SW 1271 (cell line): Measurements from ENCODE around the gene GNL1.

Experiments
- DNase-seq, 2 experiments: peaks; one replicate each; lab custom pipeline; 2025; lab: John Stamatoyannopoulos, UW

Gene GNL1, protein sequence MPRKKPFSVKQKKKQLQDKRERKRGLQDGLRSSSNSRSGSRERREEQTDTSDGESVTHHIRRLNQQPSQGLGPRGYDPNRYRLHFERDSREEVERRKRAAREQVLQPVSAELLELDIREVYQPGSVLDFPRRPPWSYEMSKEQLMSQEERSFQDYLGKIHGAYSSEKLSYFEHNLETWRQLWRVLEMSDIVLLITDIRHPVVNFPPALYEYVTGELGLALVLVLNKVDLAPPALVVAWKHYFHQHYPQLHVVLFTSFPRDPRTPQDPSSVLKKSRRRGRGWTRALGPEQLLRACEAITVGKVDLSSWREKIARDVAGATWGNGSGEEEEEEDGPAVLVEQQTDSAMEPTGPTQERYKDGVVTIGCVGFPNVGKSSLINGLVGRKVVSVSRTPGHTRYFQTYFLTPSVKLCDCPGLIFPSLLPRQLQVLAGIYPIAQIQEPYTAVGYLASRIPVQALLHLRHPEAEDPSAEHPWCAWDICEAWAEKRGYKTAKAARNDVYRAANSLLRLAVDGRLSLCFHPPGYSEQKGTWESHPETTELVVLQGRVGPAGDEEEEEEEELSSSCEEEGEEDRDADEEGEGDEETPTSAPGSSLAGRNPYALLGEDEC

DNA sequence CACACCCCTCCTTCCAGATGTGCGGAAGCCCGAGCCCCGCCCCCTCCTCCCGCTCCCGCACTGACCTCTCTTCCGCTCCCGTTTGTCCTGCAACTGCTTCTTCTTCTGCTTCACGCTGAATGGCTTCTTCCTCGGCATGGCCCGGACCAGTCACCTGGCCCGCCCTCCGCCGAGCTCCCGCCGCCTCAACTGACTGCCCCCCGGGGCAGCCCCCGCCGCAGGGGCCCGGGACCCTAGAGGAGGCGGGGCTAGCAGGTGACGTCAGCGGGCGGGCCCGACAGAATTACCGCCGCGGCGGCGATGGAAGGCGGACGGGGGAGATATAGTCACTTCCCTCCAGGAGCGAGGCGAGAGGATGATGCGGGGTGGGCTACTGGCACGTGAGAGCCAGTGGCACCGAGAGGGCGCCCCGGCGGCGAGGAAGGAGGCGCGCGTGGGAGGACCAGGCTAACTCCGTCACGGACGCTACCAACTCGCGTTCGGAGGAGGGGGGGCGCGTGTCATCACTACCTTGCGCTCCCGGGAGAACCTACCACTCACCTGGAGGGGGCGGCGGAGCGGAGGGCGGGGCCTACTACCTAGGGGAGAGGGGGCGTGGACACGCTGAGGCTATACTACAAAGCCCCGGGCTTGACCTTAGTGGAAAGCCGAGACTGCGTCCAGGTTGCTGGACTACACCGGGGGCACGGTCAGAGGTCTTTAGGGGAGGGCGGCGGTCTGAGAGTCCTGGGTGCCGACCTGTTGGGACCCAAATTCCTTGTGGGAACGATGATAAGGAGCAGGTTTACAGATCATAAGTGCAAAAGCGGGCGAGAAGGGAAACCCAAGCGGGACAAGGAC lies at the start of gene GNL1:
GNL1 (minus strand) TSS at position 424 of the 840 bp plus-strand sequence; CDS start at position 138, 286 bp downstream.
- peak; percentile 84 to 93 for DNase-seq

DNA sequence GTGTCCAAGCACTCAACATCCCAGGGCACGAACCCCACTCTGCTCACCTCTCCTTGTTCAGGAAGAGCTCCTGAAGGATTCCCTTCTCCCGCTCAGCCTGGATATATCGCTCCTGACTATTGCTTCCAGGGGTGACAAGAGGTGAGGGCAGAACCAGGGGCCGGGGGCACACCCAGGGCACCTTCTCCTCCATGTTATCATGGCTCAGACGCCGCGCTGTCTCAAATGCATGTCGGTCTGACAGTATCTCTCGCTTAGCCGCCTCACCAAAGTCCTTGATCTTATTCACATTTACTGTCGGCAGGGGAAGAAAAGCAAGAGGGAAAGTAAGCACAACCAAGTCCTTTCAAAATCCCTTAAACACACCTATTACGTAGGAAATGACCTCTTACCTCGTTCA lies 47.7 kb upstream of the GNL1 start:
- no peak for DNase-seq

DNA sequence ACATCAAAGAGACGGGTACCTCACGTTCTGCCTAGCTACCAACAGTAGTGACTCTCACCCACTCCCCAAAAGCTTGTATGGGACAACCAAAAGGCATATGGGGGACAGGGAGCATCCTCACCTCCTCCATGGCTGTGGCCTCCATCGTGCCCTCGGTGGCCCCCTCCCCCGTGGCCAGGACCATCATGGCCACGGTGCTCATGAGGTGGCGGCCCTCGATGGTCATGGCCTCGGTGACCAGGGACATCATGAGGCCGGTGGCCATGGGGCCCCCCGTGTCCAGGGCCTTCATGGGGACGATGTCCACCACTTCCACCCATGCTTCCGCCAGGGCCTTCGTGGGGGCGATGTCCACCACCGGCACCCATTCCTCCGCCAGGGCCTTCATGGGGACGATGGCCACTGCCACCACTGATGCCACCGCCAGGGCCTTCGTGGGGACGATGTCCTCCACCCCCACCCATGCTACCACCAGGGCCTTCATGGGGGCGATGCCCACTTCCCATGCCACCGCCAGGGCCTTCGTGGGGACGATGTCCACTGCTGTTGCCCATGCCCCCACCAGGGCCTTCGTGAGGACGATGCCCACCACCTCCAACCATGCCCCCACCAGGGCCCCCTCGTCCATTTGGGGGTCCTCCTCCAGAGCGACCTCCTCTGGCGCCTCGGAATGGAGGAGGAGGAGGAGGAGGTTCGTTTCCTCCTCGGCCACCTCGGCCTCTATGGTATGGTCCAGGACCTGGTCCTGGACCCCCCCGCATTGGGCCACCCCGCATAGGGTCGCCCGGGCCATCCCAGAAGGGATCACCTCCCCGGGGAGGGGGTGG lies 45.7 kb upstream of the GNL1 start:
- DNase-seq: no peak

- DNase-seq: no peak
These were observed 45.1 kb upstream of the GNL1 start for GRCh38 chr6:30601436-30601814.

DNA sequence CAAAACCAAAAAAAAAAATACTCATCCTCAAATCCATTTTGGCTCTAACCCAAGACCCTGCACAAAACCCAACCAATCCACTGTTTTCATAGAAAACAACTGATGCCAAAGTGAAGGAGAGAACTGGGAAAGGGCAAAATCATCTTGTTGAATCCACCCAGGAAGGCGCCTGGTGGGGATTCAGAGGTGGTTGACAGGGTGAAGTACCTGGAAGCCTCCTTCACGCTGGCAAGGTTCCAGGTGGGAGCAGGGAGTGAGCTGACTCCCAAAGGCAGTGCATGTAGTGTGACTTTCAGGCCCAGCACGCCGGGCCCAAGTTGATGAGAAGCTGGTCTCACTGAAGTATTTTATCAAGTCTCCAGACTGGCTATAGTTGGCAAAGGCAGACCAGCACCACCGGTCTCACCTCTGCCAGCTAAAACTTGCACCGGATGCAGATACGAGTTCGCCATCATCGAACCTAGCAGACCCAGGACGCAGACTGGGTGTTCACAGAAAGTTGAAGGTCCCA lies 44.2 kb upstream of the GNL1 start:
- DNase-seq: no peak

DNA sequence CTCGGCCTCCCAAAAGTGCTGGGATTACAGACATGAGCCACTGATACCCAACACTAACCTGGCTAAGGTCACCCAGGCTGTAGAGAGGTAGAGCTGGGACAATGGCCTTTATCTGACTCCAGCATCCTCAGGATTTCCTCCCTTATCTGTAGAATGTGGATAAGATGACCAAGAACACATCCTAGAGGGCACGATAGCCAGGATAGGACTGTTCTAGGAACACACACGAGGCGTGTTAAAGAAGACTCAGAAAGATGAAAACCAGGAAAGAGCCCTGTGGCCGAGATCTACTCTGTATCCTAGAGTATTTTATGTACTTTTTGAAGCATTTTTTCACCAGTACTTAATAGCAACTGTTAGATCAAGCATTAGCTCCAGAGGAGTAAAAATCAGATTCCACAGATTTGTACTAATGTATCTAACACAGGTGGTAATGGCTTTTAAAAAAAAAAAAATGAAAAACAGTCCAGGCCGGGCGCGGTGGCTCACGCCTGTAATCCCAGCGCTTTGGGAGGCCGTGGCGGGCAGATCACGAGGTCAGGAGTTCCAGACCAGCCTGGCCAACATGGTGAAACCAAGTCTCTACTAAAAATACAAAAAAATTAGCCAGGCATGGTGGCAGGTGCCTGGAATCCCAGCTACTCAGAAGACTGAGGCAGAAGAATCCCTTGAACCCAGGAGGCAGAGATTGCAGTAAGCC lies 43.5 kb upstream of the GNL1 start:
- DNase-seq: peak in 1 of 2 experiments; percentile 20

- no peak for DNase-seq
These were observed 42.8 kb upstream of the GNL1 start for GRCh38 chr6:30598912-30599624.

- peak; percentile 30 to 70 for DNase-seq
These were observed 41.2 kb upstream of the GNL1 start for GRCh38 chr6:30597315-30598144.

DNA sequence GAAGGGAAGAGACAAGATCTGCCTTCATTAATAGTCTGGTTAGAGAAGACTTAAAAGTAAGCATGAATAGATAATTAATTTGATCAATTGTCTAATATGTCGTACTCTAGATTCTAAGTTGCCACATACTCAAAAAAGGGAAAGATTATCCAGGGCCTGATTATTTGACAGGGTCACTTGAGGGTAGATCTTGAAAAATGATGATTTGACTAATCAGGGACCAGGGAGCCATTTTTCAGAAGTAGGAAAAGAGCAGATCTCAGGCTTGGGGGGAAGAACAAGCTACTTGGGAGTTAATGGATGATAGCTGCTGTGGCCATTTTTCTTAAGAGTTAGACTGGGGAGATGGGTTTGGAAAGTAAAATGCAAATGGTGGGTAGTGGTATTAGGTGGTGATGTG lies 36.0 kb upstream of the GNL1 start:
- no peak for DNase-seq

DNA sequence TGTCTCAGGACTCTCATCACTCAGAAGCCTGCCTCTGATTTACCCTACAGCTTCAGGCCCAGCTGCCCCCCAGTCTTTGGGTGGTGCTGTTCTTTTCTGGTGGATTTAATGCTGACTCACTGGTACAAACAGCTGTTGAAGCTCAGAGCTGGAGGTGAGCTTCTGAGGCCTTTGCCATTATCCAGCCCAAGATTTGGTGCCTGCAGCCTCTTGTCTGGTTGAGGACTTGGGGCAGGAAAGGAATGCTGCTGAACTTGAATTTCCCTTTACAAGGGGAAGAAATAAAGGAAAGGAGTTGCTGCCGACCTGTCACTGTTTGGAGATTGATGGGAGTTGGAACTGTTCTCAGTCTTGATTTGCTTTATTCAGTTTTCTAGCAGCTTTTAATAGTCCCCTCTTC lies 34.7 kb upstream of the GNL1 start:
- DNase-seq: no peak

DNA sequence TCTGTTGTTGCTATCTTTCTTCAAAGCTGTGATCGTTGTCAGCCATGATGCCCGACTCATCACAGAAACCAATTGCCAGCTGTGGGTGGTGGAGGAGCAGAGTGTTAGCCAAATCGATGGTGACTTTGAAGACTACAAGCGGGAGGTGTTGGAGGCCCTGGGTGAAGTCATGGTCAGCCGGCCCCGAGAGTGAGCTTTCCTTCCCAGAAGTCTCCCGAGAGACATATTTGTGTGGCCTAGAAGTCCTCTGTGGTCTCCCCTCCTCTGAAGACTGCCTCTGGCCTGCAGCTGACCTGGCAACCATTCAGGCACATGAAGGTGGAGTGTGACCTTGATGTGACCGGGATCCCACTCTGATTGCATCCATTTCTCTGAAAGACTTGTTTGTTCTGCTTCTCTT lies 34.2 kb upstream of the GNL1 start:
- DNase-seq: no peak

- no peak for DNase-seq
These were observed 33.6 kb upstream of the GNL1 start for GRCh38 chr6:30589754-30590358.

- no peak for DNase-seq
These were observed 27.6 kb upstream of the GNL1 start for GRCh38 chr6:30583921-30584320.

GRCh38 chr6:30578051-30578450 lies 21.8 kb upstream of the GNL1 start:
- no peak for DNase-seq

DNA sequence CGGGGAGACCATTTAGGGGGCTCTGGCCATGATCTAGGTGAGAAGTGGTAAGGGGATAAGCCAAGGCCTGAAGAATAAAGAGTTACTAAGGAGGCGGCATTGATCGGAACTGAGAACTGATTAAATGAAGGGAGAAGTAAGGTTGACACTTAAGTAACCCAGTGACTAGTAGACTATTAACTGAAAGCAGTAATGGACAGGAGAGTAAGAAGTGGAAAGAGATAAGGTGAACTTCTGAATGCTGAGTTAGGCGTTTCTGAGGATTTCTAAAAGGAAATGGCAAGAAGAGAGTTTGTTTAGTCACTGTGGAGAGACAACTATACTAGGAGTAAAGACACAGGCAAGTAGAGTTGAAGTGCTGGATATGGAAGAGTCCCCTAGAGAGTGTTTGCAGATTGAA lies 16.8 kb upstream of the GNL1 start:
- no peak for DNase-seq

DNA sequence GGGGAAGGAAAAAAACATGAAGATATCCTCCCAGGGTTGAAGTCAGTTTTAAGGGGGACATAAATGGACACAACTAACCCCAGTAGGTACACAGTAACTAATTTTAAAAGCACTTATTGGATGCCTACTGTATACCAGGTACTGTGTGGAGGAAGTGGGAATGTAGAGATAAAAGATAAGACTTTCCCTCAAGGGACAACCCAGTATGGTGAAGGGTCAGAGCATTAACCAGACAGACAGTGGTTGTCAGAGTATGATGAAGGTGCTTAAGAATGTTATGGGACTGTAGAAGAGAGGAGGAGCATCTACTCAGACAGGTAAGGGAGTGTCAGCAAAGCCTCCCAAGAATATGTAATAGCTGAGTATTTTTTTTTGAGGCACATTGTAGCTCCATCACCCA lies 15.9 kb upstream of the GNL1 start:
- DNase-seq: no peak

DNA sequence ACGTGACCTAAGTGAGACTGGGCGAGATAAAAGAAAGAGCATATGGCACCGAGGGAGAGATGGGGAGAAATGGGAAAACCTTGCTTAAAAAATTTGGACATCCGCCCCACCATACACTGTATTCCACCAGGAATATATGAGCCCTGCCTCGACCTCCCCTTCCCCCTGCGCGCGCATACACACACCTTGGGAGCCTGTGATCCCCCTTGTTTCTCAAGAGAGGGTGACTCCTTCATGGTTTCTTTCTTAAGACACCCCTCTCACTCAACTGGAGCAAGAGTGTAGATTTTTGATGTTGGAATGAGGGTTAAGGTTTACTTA lies 15.4 kb upstream of the GNL1 start:
- no peak for DNase-seq

DNA sequence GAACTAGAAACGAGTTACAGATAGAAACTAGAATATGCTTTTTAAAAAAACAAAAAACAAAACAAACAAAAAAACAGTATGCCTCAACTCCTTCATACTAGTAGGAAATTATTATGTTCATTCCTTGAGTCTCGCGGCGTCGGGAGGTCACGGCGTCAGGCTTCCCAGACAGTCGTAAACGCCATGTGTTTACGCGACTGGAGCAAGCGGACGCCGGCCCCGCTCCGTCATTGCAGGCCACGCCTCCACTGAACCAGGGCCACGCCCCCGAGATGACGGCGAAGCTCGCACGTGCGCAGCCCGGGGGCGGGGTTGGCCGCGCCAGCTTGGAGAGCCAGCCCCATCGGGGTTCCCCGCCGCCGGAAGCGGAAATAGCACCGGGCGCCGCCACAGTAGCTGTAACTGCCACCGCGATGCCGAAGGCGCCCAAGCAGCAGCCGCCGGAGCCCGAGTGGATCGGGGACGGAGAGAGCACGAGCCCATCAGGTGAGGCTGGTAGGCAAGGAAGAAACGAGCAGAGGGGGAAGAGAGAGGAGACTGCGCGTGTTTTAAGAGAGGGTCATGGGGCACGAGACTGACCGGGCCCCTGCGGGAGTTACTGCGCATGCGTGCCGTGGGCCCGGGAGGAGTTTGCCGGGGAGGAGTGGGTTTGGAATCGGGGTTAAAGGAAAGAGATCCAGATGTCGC lies 14.9 kb upstream of the GNL1 start, which contains the start of gene ABCF1:
ABCF1 (plus strand) TSS at position 368 of the 687 bp plus-strand sequence; CDS start at position 414, 46 bp downstream.
- DNase-seq: peak; percentile 77 to 95

DNA sequence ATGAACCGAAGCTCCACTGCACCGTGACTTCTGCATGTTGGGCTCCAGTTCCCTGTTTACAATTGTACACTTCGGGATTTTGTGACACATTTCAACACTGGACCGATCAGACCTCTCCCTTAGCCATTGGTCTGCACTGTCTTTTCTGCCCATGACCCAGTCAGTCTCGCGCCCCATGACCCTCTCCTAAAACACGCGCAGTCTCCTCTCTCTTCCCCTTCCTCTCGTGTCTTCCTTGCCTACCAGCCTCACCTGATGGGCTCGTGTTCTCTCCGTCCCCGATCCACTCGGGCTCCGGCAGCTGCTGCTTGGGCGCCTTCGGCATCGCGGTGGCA lies 14.4 kb upstream of the GNL1 start:
- no peak for DNase-seq
